Naive B cell (primary cell): Measurements from ENCODE around the gene IL1RAPL1. TPM values are rescaled to one million over a fixed set of nuclear protein-coding genes. Genes with fewer than 3 reads are reported as not detected.
A peak's percentile ranks its signal among the peaks of the same experiment; 100 is the strongest.

Experiments used
- ATAC-seq, 2 donors: fragments of 150-1000 bp; cut with Tn5 transposase; 2 replicates each; pipeline ENCODE4 v1.10.0; 2021; ENCODE audit warnings: low read depth in 2 of 2, mild to moderate bottlenecking in 2 of 2, moderate library complexity in 2 of 2
- DNase-seq: peaks from one replicate; pipeline ENCODE4 v3.0.0; 2022
- H3K27ac Mint-ChIP-seq, 6 donors: one replicate each; pipeline ENCODE4 v1.8.0; 2020 to 2022; ENCODE audit warnings: mild to moderate bottlenecking in 6 of 6, mixed read lengths in 6 of 6, moderate library complexity in 5 of 6, inconsistent platforms in 2 of 6
- H3K27me3 Mint-ChIP-seq, 3 donors: one replicate each; pipeline ENCODE4 v1.8.0; 2021 to 2022; ENCODE audit warnings: mixed read lengths in 3 of 3, mild to moderate bottlenecking in 1 of 3
- H3K36me3 Mint-ChIP-seq, 2 donors: one replicate each; pipeline ENCODE4 v1.8.0; 2020 to 2022; ENCODE audit warnings: mixed read lengths in 2 of 2, inconsistent platforms in 1 of 2, mild to moderate bottlenecking in 1 of 2
- H3K4me1 Mint-ChIP-seq, 3 donors: one replicate each; pipeline ENCODE4 v1.8.0; 2020 to 2022; ENCODE audit warnings: mixed read lengths in 3 of 3, inconsistent platforms in 1 of 3, mild to moderate bottlenecking in 1 of 3, moderate library complexity in 1 of 3
- H3K4me3 Mint-ChIP-seq, 8 donors: one replicate each; pipeline ENCODE4 v1.8.0; 2020 to 2022; ENCODE audit warnings: mild to moderate bottlenecking in 8 of 8, mixed read lengths in 8 of 8, moderate library complexity in 8 of 8, inconsistent platforms in 2 of 8
- H3K9me3 Mint-ChIP-seq, 7 donors: one replicate each; pipeline ENCODE4 v1.8.0; 2020 to 2022; ENCODE audit warnings: mixed read lengths in 7 of 7, mild to moderate bottlenecking in 5 of 7, inconsistent platforms in 2 of 7, moderate library complexity in 1 of 7
- polyA plus RNA-seq, 6 donors: library from polyadenylated mRNA; unstranded; fragments of 300-500 nt; fragmentation: Illumina TruSeq; gene quantifications; one replicate each; pipeline ENCODE4 v1.2.3, GENCODE V29; 2021; ENCODE audit warnings: low read depth in 6 of 6

The IL1RAPL1 gene
- polyA plus RNA-seq, 6 donors from 2014 or later = not detected

- Mint-ChIP-seq H3K9me3 (peaks cover 0 to 5% (median 0%) of the 10 kb centered on the region in 7 donors), H3K27me3 (no peaks in the 10 kb centered on the region), H3K4me1 (no peaks in the 10 kb centered on the region), H3K36me3 (no peaks in the 10 kb centered on the region), H3K27ac (no peak overlapping the region), H3K4me3 (no peak overlapping the region)
- ATAC-seq (no peak), DNase-seq (no peak)
Observed at GRCh38 chrX:29671421-29671820, 1084.2 kb downstream of the IL1RAPL1 start.

DNA sequence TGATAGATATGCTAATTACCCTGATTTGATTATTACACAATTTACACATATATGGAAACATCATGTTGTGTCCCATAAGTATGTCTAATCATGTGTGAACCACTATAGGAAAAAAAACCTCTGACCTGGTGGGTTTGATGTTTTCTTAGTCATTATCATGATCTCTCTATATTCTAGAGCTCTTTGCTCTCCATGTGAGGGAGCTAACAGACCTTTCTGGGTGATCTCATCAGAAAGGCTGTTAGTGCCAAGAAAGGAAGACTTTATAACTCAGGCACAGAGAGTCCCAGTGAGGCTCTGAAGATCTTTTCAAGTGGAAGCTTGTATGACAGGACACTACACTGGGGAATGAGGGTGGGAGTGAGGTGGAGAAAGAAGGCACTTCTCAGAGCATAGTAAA is 1100.4 kb downstream of the IL1RAPL1 start:
- Mint-ChIP-seq H3K9me3 (peaks cover 0 to 11% (median 0%) of the 10 kb centered on the region in 7 donors), H3K4me3 (no peak overlapping the region), H3K36me3 (no peaks in the 10 kb centered on the region), H3K27me3 (no peaks in the 10 kb centered on the region), H3K27ac (no peak overlapping the region), H3K4me1 (no peaks in the 10 kb centered on the region)
- DNase-seq (no peak), ATAC-seq (no peak)

- Mint-ChIP-seq H3K4me1 (no peaks in the 10 kb centered on the region), H3K27me3 (no peaks in the 10 kb centered on the region), H3K4me3 (no peak overlapping the region), H3K27ac (no peak overlapping the region), H3K9me3 (peaks cover 0 to 11% (median 0%) of the 10 kb centered on the region in 7 donors), H3K36me3 (no peaks in the 10 kb centered on the region)
- no peak for ATAC-seq
- no peak for DNase-seq
Observed at GRCh38 chrX:29690061-29690460, 1102.8 kb downstream of the IL1RAPL1 start.

GRCh38 chrX:29691044-29691443 is 1103.8 kb downstream of the IL1RAPL1 start:
- no peak overlapping the region for H3K27ac Mint-ChIP-seq
- no peaks in the 10 kb centered on the region for H3K27me3 Mint-ChIP-seq
- H3K4me1 Mint-ChIP-seq = no peaks in the 10 kb centered on the region
- no peak for ATAC-seq
- no peaks in the 10 kb centered on the region for H3K36me3 Mint-ChIP-seq
- peaks cover 0 to 11% (median 0%) of the 10 kb centered on the region in 7 donors for H3K9me3 Mint-ChIP-seq
- no peak overlapping the region for H3K4me3 Mint-ChIP-seq
- no peak for DNase-seq

GRCh38 chrX:29693912-29694311 is 1106.7 kb downstream of the IL1RAPL1 start:
- Mint-ChIP-seq H3K4me3 (no peak overlapping the region), H3K4me1 (no peaks in the 10 kb centered on the region), H3K9me3 (peaks cover 0 to 4% (median 0%) of the 10 kb centered on the region in 7 donors)

GRCh38 chrX:29699239-29699638 is 1112.0 kb downstream of the IL1RAPL1 start:
- ATAC-seq (no peak), DNase-seq (no peak)
- H3K4me3 Mint-ChIP-seq = no peak overlapping the region
- H3K36me3 Mint-ChIP-seq = no peaks in the 10 kb centered on the region
- H3K9me3 Mint-ChIP-seq = peaks cover 0 to 11% (median 2%) of the 10 kb centered on the region in 7 donors
- no peak overlapping the region for H3K27ac Mint-ChIP-seq
- no peaks in the 10 kb centered on the region for H3K27me3 Mint-ChIP-seq
- no peaks in the 10 kb centered on the region for H3K4me1 Mint-ChIP-seq

More at GRCh38 chrX:29693912-29694311, 1106.7 kb downstream of the IL1RAPL1 start:
- Mint-ChIP-seq H3K27me3 (no peaks in the 10 kb centered on the region), H3K36me3 (no peaks in the 10 kb centered on the region), H3K27ac (no peak overlapping the region)
- ATAC-seq = no peak
- DNase-seq = no peak

DNA sequence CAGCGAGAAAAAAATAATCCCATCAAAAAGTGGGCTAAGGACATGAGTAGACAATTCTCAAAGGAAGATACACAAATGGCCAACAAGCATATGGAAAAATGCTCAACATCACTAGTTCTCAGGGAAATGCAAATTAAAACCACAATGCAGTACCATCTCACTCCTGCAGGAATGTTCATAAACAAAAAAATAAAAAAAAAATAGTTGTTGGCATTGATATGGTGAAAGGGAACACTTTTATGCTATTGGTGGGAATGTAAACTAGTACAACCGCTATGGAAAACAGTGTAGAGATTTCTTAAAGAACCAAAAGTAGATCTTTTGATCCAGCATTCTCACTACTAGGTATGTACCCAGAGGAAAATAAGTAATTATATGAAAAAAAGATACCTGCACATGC is 1119.8 kb downstream of the IL1RAPL1 start:
- Mint-ChIP-seq H3K4me3 (no peak overlapping the region), H3K36me3 (no peaks in the 10 kb centered on the region), H3K27me3 (no peaks in the 10 kb centered on the region), H3K4me1 (no peaks in the 10 kb centered on the region), H3K9me3 (peaks cover 3 to 36% (median 18%) of the 10 kb centered on the region in 7 donors), H3K27ac (peak overlapping the region in 1 of 6 donors; percentile 16)
- ATAC-seq (no peak), DNase-seq (no peak)

DNA sequence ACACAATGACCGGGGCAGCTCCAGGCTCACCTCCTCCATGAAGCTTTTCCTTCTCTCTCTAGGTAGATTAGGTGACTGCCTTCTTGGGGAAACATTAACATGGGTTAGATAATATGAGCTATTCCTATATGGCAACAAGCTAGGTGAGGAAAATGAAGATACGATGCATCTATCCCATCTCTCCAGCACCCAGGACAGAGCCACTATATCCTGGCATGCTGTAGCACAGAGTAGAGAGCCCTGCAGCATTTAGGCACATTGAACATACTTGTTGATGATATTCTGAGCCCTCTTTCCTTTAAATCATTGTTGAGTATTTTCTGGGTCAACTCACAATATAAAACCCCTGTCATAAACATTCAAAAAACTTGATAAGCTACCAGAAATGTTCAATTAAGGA is 1133.9 kb downstream of the IL1RAPL1 start:
- no peak for ATAC-seq
- Mint-ChIP-seq H3K36me3 (no peaks in the 10 kb centered on the region), H3K4me3 (no peak overlapping the region), H3K4me1 (no peaks in the 10 kb centered on the region), H3K9me3 (peaks cover 0 to 7% (median 2%) of the 10 kb centered on the region in 7 donors), H3K27me3 (no peaks in the 10 kb centered on the region), H3K27ac (no peak overlapping the region)
- DNase-seq = no peak

DNA sequence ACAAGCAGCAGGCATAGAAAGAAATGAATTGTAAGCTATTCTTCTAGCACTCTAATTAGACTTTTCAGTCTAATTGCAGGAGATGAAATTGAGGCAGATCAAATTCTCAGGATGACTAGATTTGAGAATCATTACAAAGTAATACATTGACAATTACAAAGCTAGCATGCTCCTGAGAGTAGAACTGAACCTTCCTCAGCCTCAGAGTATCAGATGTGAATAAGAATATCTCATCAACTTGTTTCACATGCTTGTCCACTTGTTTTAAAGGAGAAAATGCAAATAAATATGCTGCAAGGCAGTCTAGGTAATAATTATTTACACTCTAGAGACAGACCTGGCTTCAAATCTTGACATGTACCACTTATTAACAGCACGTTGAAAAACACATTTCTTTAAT is 1137.1 kb downstream of the IL1RAPL1 start:
- H3K36me3 Mint-ChIP-seq = no peaks in the 10 kb centered on the region
- H3K4me3 Mint-ChIP-seq = no peak overlapping the region
- H3K27ac Mint-ChIP-seq = no peak overlapping the region
- no peaks in the 10 kb centered on the region for H3K4me1 Mint-ChIP-seq
- H3K27me3 Mint-ChIP-seq = no peaks in the 10 kb centered on the region
- DNase-seq (no peak), ATAC-seq (no peak)
- H3K9me3 Mint-ChIP-seq = peaks cover 0 to 4% (median 0%) of the 10 kb centered on the region in 7 donors

GRCh38 chrX:29726811-29727210 is 1139.6 kb downstream of the IL1RAPL1 start:
- no peak for ATAC-seq
- DNase-seq = no peak
- H3K36me3 Mint-ChIP-seq = no peaks in the 10 kb centered on the region
- no peaks in the 10 kb centered on the region for H3K4me1 Mint-ChIP-seq
- peaks cover 0 to 2% (median 0%) of the 10 kb centered on the region in 7 donors for H3K9me3 Mint-ChIP-seq
- no peak overlapping the region for H3K4me3 Mint-ChIP-seq
- H3K27me3 Mint-ChIP-seq = no peaks in the 10 kb centered on the region
- H3K27ac Mint-ChIP-seq = no peak overlapping the region

GRCh38 chrX:29728639-29729038 is 1141.4 kb downstream of the IL1RAPL1 start:
- H3K36me3 Mint-ChIP-seq = no peaks in the 10 kb centered on the region
- no peaks in the 10 kb centered on the region for H3K27me3 Mint-ChIP-seq
- no peak overlapping the region for H3K27ac Mint-ChIP-seq
- H3K4me3 Mint-ChIP-seq = no peak overlapping the region
- ATAC-seq (no peak), DNase-seq (no peak)
- H3K9me3 Mint-ChIP-seq = peaks cover 0 to 2% (median 0%) of the 10 kb centered on the region in 7 donors
- no peaks in the 10 kb centered on the region for H3K4me1 Mint-ChIP-seq

DNA sequence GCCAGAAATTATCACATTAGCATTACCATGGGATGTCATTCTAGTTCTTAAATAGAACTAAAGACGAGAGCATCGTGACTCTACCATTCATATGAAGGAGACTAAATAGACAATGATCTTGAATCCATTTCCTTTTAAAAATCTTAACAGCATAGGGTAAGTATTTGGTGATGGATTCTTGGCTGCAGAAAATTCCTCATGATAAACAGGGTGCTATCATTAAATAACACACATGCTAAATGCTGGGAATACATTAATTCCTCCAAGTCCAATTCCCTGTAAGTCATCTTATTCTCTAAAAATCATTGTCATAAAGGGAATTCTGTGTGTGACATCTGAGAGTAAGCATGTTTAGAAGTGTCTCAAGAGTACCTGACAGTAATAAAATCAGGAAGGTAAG is 1157.7 kb downstream of the IL1RAPL1 start:
- H3K4me1 Mint-ChIP-seq = no peaks in the 10 kb centered on the region
- DNase-seq (no peak), ATAC-seq (no peak)
- H3K27me3 Mint-ChIP-seq = no peaks in the 10 kb centered on the region
- peaks cover 0 to 8% (median 2%) of the 10 kb centered on the region in 7 donors for H3K9me3 Mint-ChIP-seq
- H3K4me3 Mint-ChIP-seq = no peak overlapping the region
- H3K36me3 Mint-ChIP-seq = no peaks in the 10 kb centered on the region
- H3K27ac Mint-ChIP-seq = no peak overlapping the region

DNA sequence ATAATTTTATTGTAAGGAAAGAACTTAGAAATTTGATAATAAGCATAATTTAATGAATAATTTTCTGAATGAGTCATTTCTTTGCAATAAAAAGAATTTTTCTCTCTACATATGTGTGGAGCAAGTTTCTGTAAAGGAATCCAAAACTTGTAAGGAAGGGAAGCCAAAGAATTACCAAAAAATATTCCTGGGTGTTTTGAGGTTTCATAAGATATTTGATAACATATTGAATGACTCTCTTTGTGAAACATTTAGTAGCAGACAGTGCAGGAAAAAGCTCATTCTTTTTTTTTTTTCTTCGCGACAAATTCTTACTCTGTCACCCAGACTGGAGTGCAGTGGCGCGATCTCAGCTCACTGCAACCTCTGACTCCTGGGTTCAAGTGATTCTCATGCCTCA is 1159.1 kb downstream of the IL1RAPL1 start:
- Mint-ChIP-seq H3K27ac (no peak overlapping the region), H3K27me3 (no peaks in the 10 kb centered on the region)
- ATAC-seq = no peak

DNA sequence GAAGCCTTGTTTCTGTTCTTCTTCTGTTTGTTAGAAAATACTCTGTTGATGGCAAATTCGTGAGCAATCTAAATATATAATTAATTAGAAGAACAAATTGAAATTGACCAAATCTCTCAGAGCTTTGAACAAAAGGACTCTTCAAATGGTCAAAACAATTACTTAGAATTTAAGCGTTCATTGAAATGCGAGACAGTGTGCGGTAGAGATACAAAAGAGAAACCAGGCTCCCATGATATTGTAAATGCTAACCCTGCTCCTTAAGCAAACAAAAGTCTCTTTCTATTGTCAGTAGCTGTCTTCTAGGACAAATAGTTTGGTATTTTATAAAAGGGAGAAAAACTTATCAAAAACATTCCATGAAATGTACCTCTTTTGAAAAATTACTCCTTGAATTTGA is 1174.8 kb downstream of the IL1RAPL1 start:
- DNase-seq (no peak), ATAC-seq (no peak)
- Mint-ChIP-seq H3K36me3 (no peaks in the 10 kb centered on the region), H3K27ac (no peak overlapping the region), H3K9me3 (peaks cover 0 to 2% (median 0%) of the 10 kb centered on the region in 7 donors), H3K27me3 (no peaks in the 10 kb centered on the region), H3K4me1 (no peaks in the 10 kb centered on the region), H3K4me3 (no peak overlapping the region)

More for the DNA sequence above, 1159.1 kb downstream of the IL1RAPL1 start:
- no peak for DNase-seq
- Mint-ChIP-seq H3K4me1 (no peaks in the 10 kb centered on the region), H3K9me3 (peaks cover 0 to 4% (median 0%) of the 10 kb centered on the region in 7 donors), H3K36me3 (no peaks in the 10 kb centered on the region), H3K4me3 (no peak overlapping the region)

DNA sequence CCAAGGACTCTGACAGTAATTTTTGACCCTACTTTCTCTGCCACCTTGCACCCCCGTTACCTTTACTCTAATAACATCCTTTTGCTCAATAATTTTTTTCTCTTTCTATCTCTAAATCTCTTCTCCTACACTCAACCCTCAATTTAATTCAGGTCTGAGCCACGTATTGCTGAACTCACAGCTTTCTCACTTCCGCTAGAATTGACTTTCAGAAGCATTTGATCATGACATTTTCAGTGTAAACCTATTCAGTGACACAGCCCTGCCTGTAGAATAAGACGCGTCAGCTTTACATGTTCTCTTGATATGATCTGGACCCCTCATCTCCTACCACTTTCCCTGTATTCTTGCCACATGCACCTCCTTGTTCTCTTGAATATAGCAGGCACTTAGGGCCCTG is 1188.6 kb downstream of the IL1RAPL1 start:
- no peaks in the 10 kb centered on the region for H3K27me3 Mint-ChIP-seq
- H3K36me3 Mint-ChIP-seq = no peaks in the 10 kb centered on the region
- H3K9me3 Mint-ChIP-seq = peaks cover 0 to 4% (median 0%) of the 10 kb centered on the region in 7 donors
- H3K27ac Mint-ChIP-seq = no peak overlapping the region
- H3K4me3 Mint-ChIP-seq = no peak overlapping the region
- no peaks in the 10 kb centered on the region for H3K4me1 Mint-ChIP-seq
- DNase-seq = no peak
- ATAC-seq = no peak
